ENCODE data around the gene FAXDC2. TPM values are rescaled to one million over a fixed set of nuclear protein-coding genes. Genes with fewer than 3 reads are reported as not detected.
A peak's percentile ranks its signal among the peaks of the same experiment; 100 is the strongest.

Gene FAXDC2
- total and polyA plus RNA-seq, 2 of the 13 experiments (the other 11 are each of a cell fraction or from before 2014, with no cell fraction given) = 4.7 to 58.8 TPM

GRCh38 chr5:154857530-154858296 lies 7.3 kb upstream of the FAXDC2 start (continued):
- 0 out of 2 replicates have a peak, but pooled peaks have one; percentile 11 for TF ChIP-seq PRDM10 (CRISPR knock-in tag; IDR thresholded peaks at IDR 0.05; ENCODE audit: low read depth)
- TF ChIP-seq ZFP91 (CRISPR knock-in tag; IDR thresholded peaks at IDR 0.05; ENCODE audit: borderline replicate concordance) = peak; percentile 72
- TF ChIP-seq ZNF790 (CRISPR knock-in tag; IDR thresholded peaks at IDR 0.05; ENCODE audit: borderline replicate concordance) = no peak
- TF ChIP-seq RNF2 (conservative IDR thresholded peaks at IDR 0.05; ENCODE audit: low read depth) = no peak; the same call in 1 of the 2 replicates
- no peak; the same call in 1 of the 2 replicates for TF ChIP-seq ZFP82 (CRISPR knock-in tag; IDR thresholded peaks at IDR 0.05; ENCODE audit: borderline replicate concordance)
- TF ChIP-seq EZH2 (conservative IDR thresholded peaks at IDR 0.05; ENCODE audit: low read depth, low read length) = no peak
- TF ChIP-seq ETV5 (CRISPR knock-in tag; IDR thresholded peaks at IDR 0.05; ENCODE audit: borderline replicate concordance) = 0 out of 2 replicates have a peak, but pooled peaks have one; percentile 34
- no peak for TF ChIP-seq ZFAT (CRISPR knock-in tag; conservative IDR thresholded peaks at IDR 0.05)
- no peak; the same call in 1 of the 2 replicates for TF ChIP-seq ATF2 (CRISPR knock-in tag; IDR thresholded peaks at IDR 0.05)
- TF ChIP-seq MXD3 (CRISPR knock-in tag; IDR thresholded peaks at IDR 0.05) = peak; percentile 28; the same call in 1 of the 2 replicates
- no peak; the same call in 1 of the 2 replicates for TF ChIP-seq ZNF607 (CRISPR knock-in tag; IDR thresholded peaks at IDR 0.05; ENCODE audit: borderline replicate concordance)
- no peak for TF ChIP-seq TBX3 (IDR thresholded peaks at IDR 0.05; ENCODE audit: borderline replicate concordance)
- TF ChIP-seq ZNF550 (CRISPR knock-in tag; IDR thresholded peaks at IDR 0.05; ENCODE audit: borderline replicate concordance) = no peak
- no peak for TF ChIP-seq TRAFD1 (CRISPR knock-in tag; IDR thresholded peaks at IDR 0.05; ENCODE audit: borderline replicate concordance)
- TF ChIP-seq NPAS2 (CRISPR knock-in tag; IDR thresholded peaks at IDR 0.05; ENCODE audit: borderline replicate concordance) = no peak
- TF ChIP-seq MXD4 (CRISPR knock-in tag; IDR thresholded peaks at IDR 0.05) = peak; percentile 66
- no peak for TF ChIP-seq ZNF333 (CRISPR knock-in tag; IDR thresholded peaks at IDR 0.05; ENCODE audit: borderline replicate concordance)
- no peak for TF ChIP-seq ZBTB42 (CRISPR knock-in tag; IDR thresholded peaks at IDR 0.05)
- 0 out of 2 replicates have a peak, but pooled peaks have one; percentile 51 for TF ChIP-seq ZNF577 (CRISPR knock-in tag; IDR thresholded peaks at IDR 0.05; ENCODE audit: borderline replicate concordance, low read depth)

Data from HepG2 (cell line).